A549 treated with AZD9567 at 1 μM for 4 hours (cell line): ENCODE measurements around the gene PM20D1. TPM values are rescaled to one million over a fixed set of nuclear protein-coding genes. Genes with fewer than 3 reads are reported as not detected.

Source experiments
- total RNA-seq: library from RNA; stranded (reverse); fragments of 200-300 nt; extraction: Qiagen RNA extraction; gene quantifications from 5 replicates; pipeline ENCODE4 v1.2.3, GENCODE V29; 2022; ENCODE audit not compliant: insufficient read depth

Gene PM20D1
- total RNA-seq: not detected in 5 replicates

GRCh38 chr1:205849619-205850355, at the start of gene PM20D1:
Gene PM20D1, minus strand, starts transcription at chr1:205850132. Its CDS starts 60 bp downstream, at chr1:205850072.

GRCh38 chr1:205812878-205813754, 36.8 kb downstream of the PM20D1 start, which contains the start of gene SLC41A1:
Gene SLC41A1, minus strand, starts transcription at chr1:205813198. Its CDS starts 2,757 bp downstream, at chr1:205810441.

Other genes starting within 250 kb of the PM20D1 start
- gene ELK4, start 218.1 kb downstream of the PM20D1 start, total RNA-seq: 6.0 to 13.4 TPM (median 6.8 TPM) in 5 replicates
- gene SLC45A3, start 169.6 kb downstream of the PM20D1 start, total RNA-seq: 3.9 to 5.5 TPM (median 5.0 TPM) in 5 replicates
- gene NUCKS1, start 100.0 kb downstream of the PM20D1 start, total RNA-seq: 106 to 118 TPM (median 110 TPM) in 5 replicates
- gene RAB29, start 74.7 kb downstream of the PM20D1 start, total RNA-seq: 8.7 to 10.7 TPM (median 9.4 TPM) in 5 replicates
- 15.2 to 23.9 TPM (median 22.9 TPM) in 5 replicates for gene SLC41A1, start 36.9 kb downstream of the PM20D1 start, total RNA-seq
- 0.06 to 0.13 TPM (median 0.08 TPM) in 4 of 5 replicates, not detected in the other for gene SLC26A9, start 93.3 kb upstream of the PM20D1 start, total RNA-seq
- gene RAB7B, start 153.3 kb upstream of the PM20D1 start, total RNA-seq: 0.81 to 1.5 TPM (median 0.99 TPM) in 4 of 5 replicates, not detected in the other
- not detected in 5 replicates for gene CTSE, start 173.8 kb upstream of the PM20D1 start, total RNA-seq
- gene RHEX, start 203.0 kb upstream of the PM20D1 start, total RNA-seq: not detected in 5 replicates